H54 (cell line): ENCODE measurements around the gene KRT25.

Source experiments
- DNase-seq: peaks from one replicate; pipeline ENCODE4 v3.0.0; 2011; ENCODE audit warnings: low spot score, mixed read lengths; ENCODE audit not compliant: insufficient read length
- FAIRE-seq: peaks from 3 replicates; lab custom pipeline; 2011; peaks lifted over from hg19 to GRCh38; lab: Jason Lieb, UNC
- POLR2A ChIP-seq: IDR thresholded peaks from 2 replicates; pipeline ENCODE4 v1.6.1; 2011; ENCODE audit warnings: low read depth, mild to moderate bottlenecking, low read length

Gene KRT25

GRCh38 chr17:40755231-40755630 is at the start of gene KRT25:
TSS of gene KRT25 (minus strand) at chr17:40755331. CDS start at chr17:40755271, 60 bp downstream.
- no peak for TF ChIP-seq POLR2A
- FAIRE-seq (peak; percentile 30), DNase-seq (no peak)

- no peak for TF ChIP-seq POLR2A
- DNase-seq = peak; percentile 73
- peak; percentile 64 for FAIRE-seq
Observed at GRCh38 chr17:40803617-40804082, 48.5 kb upstream of the KRT25 start.

- no peak for FAIRE-seq
- DNase-seq = no peak
- no peak for TF ChIP-seq POLR2A
Observed at GRCh38 chr17:40801157-40801556, 46.0 kb upstream of the KRT25 start.

- FAIRE-seq (no peak), DNase-seq (no peak)
- TF ChIP-seq POLR2A = no peak
Observed at GRCh38 chr17:40800381-40800780, 45.2 kb upstream of the KRT25 start.

- FAIRE-seq (no peak), DNase-seq (no peak)
- TF ChIP-seq POLR2A = no peak
Observed at GRCh38 chr17:40799859-40800258, 44.7 kb upstream of the KRT25 start, which contains the start of gene KRT28. TSS of gene KRT28 (minus strand) at chr17:40799959. CDS start at chr17:40799893, 66 bp downstream.

- TF ChIP-seq POLR2A = no peak
- FAIRE-seq (no peak), DNase-seq (no peak)
Observed at GRCh38 chr17:40796846-40797245, 41.7 kb upstream of the KRT25 start.

GRCh38 chr17:40795019-40795667 is 40.0 kb upstream of the KRT25 start:
- DNase-seq (no peak), FAIRE-seq (no peak)
- TF ChIP-seq POLR2A = no peak

- no peak for FAIRE-seq
- no peak for DNase-seq
- TF ChIP-seq POLR2A = no peak
Observed at GRCh38 chr17:40794466-40794865, 39.3 kb upstream of the KRT25 start.

- DNase-seq (no peak), FAIRE-seq (no peak)
- TF ChIP-seq POLR2A = no peak
Observed at GRCh38 chr17:40793832-40794231, 38.7 kb upstream of the KRT25 start.

GRCh38 chr17:40791787-40792436 is 36.8 kb upstream of the KRT25 start:
- DNase-seq = no peak
- TF ChIP-seq POLR2A = no peak
- no peak for FAIRE-seq

- TF ChIP-seq POLR2A = no peak
- DNase-seq (no peak), FAIRE-seq (no peak)
Observed at GRCh38 chr17:40791111-40791510, 36.0 kb upstream of the KRT25 start.

GRCh38 chr17:40782450-40782849 is 27.3 kb upstream of the KRT25 start, which contains the start of gene KRT27:
TSS of gene KRT27 (minus strand) at chr17:40782550. CDS start at chr17:40782493, 57 bp downstream.
- no peak for DNase-seq
- no peak for TF ChIP-seq POLR2A
- FAIRE-seq = no peak

GRCh38 chr17:40779181-40779909 is 24.2 kb upstream of the KRT25 start:
- no peak for DNase-seq
- TF ChIP-seq POLR2A = no peak
- FAIRE-seq = no peak

GRCh38 chr17:40778461-40778860 is 23.3 kb upstream of the KRT25 start:
- FAIRE-seq = no peak
- DNase-seq = no peak
- no peak for TF ChIP-seq POLR2A

- DNase-seq (no peak), FAIRE-seq (no peak)
- TF ChIP-seq POLR2A = no peak
Observed at GRCh38 chr17:40777971-40778370, 22.8 kb upstream of the KRT25 start.
